ENCODE measurements around the gene RERE.

Gene RERE

GRCh38 chr1:8676072-8676471 is 141.4 kb downstream of the RERE start:
- in situ Hi-C loops (cut with MboI; ENCODE audit: low sequenced_read_pairs) = no loop called here

GRCh38 chr1:8674912-8675311 is 142.5 kb downstream of the RERE start:
- in situ Hi-C loops (cut with MboI; ENCODE audit: low sequenced_read_pairs) = no loop called here

GRCh38 chr1:8674481-8674880 is 143.0 kb downstream of the RERE start:
- in situ Hi-C loops (cut with MboI; ENCODE audit: low sequenced_read_pairs) = no loop called here

- in situ Hi-C loops (cut with MboI; ENCODE audit: low sequenced_read_pairs) = no loop called here
Observed at GRCh38 chr1:8671306-8671917, 146.0 kb downstream of the RERE start.

- in situ Hi-C loops (cut with MboI; ENCODE audit: low sequenced_read_pairs) = no loop called here
Observed at GRCh38 chr1:8670371-8670818, 147.0 kb downstream of the RERE start.

GRCh38 chr1:8669606-8670335 is 147.7 kb downstream of the RERE start:
- in situ Hi-C loops (cut with MboI; ENCODE audit: low sequenced_read_pairs) = no loop called here

GRCh38 chr1:8667869-8668594 is 149.4 kb downstream of the RERE start:
- in situ Hi-C loops (cut with MboI; ENCODE audit: low sequenced_read_pairs) = no loop called here

- in situ Hi-C loops (cut with MboI; ENCODE audit: low sequenced_read_pairs) = no loop called here
Observed at GRCh38 chr1:8666389-8667167, 150.9 kb downstream of the RERE start.

- in situ Hi-C loops (cut with MboI; ENCODE audit: low sequenced_read_pairs) = no loop called here
Observed at GRCh38 chr1:8665833-8666232, 151.6 kb downstream of the RERE start.

- in situ Hi-C loops (cut with MboI; ENCODE audit: low sequenced_read_pairs) = no loop called here
Observed at GRCh38 chr1:8664887-8665286, 152.6 kb downstream of the RERE start.

GRCh38 chr1:8663915-8664329 is 153.5 kb downstream of the RERE start:
- in situ Hi-C loops (cut with MboI; ENCODE audit: low sequenced_read_pairs) = no loop called here

- in situ Hi-C loops (cut with MboI; ENCODE audit: low sequenced_read_pairs) = no loop called here
Observed at GRCh38 chr1:8663090-8663802, 154.2 kb downstream of the RERE start.

- in situ Hi-C loops (cut with MboI; ENCODE audit: low sequenced_read_pairs) = no loop called here
Observed at GRCh38 chr1:8662380-8663072, 154.9 kb downstream of the RERE start.

- in situ Hi-C loops (cut with MboI; ENCODE audit: low sequenced_read_pairs) = no loop called here
Observed at GRCh38 chr1:8661185-8662110, 156.0 kb downstream of the RERE start.

GRCh38 chr1:8660411-8660828 is 157.0 kb downstream of the RERE start:
- in situ Hi-C loops (cut with MboI; ENCODE audit: low sequenced_read_pairs) = no loop called here

GRCh38 chr1:8659593-8659992 is 157.8 kb downstream of the RERE start:
- in situ Hi-C loops (cut with MboI; ENCODE audit: low sequenced_read_pairs) = no loop called here

- in situ Hi-C loops (cut with MboI; ENCODE audit: low sequenced_read_pairs) = no loop called here
Observed at GRCh38 chr1:8653878-8654277, 163.6 kb downstream of the RERE start.

GRCh38 chr1:8652467-8653046 is 164.9 kb downstream of the RERE start:
- in situ Hi-C loops (cut with MboI; ENCODE audit: low sequenced_read_pairs) = no loop called here
